ENCODE measurements around the gene MZT2B.
"Not testable (repeated sequence)": the region's sequence is repeated elsewhere in the genome, so short reads cannot be mapped to it uniquely, and the experiment has no call there.

Gene MZT2B

DNA sequence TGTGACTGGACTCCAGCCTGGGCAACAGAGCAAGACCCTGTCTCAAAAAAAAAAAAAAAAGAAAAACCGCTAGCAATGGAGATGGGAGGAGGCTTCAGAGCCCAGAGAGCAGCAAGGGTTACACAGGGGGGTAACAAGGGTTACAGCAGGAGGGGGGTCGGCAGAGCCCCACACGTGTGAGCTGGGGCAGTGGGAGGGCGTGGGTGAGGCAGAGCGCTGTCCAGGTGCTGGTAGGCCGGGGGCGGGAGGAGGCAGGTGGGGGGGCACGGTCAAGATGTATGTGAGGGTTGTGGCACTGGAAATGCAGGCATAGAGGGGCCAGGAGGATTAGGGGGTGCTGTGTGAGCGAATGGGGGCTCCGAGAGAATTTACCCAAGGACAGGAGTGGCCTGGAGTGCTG is 3.4 kb downstream of the MZT2B start:
- no peaks in the 10 kb centered on the region for H3K27me3 ChIP-seq
- H3K9me3 ChIP-seq = no peaks in the 10 kb centered on the region
- peaks cover 0 to 19% (median 11%) of the 10 kb centered on the region in 4 donors for H3K4me1 ChIP-seq
- no peak for DNase-seq
- TF ChIP-seq, protein P1, sequence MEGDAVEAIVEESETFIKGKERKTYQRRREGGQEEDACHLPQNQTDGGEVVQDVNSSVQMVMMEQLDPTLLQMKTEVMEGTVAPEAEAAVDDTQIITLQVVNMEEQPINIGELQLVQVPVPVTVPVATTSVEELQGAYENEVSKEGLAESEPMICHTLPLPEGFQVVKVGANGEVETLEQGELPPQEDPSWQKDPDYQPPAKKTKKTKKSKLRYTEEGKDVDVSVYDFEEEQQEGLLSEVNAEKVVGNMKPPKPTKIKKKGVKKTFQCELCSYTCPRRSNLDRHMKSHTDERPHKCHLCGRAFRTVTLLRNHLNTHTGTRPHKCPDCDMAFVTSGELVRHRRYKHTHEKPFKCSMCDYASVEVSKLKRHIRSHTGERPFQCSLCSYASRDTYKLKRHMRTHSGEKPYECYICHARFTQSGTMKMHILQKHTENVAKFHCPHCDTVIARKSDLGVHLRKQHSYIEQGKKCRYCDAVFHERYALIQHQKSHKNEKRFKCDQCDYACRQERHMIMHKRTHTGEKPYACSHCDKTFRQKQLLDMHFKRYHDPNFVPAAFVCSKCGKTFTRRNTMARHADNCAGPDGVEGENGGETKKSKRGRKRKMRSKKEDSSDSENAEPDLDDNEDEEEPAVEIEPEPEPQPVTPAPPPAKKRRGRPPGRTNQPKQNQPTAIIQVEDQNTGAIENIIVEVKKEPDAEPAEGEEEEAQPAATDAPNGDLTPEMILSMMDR (IDR thresholded peaks at IDR 0.05) = no peak
- no peak overlapping the region for H3K4me3 ChIP-seq
- H3K36me3 ChIP-seq = peaks cover 0 to 17% (median 0%) of the 10 kb centered on the region in 3 donors
- intact Hi-C loops (cut with DNase I; ENCODE audit: low total_unique reads) = loop anchor here (2.0 to 10.0 kb wide), 2 partner anchors 909 to 1303 kb away; partner anchors contain the start of gene FAM168B
- H3K27ac ChIP-seq = no peak overlapping the region

- H3K36me3 ChIP-seq = peaks cover 0 to 21% (median 0%) of the 10 kb centered on the region in 3 donors
- intact Hi-C loops (cut with DNase I; ENCODE audit: low total_unique reads) = loop anchor here (2.0 to 10.0 kb wide), 2 partner anchors 909 to 1303 kb away; partner anchors contain the start of gene FAM168B
- TF ChIP-seq, protein P1 (IDR thresholded peaks at IDR 0.05) = no peak
- H3K27me3 ChIP-seq = no peaks in the 10 kb centered on the region
- no peak overlapping the region for H3K4me3 ChIP-seq
- no peak overlapping the region for H3K27ac ChIP-seq
- no peaks in the 10 kb centered on the region for H3K9me3 ChIP-seq
- H3K4me1 ChIP-seq = peaks cover 0 to 14% (median 7%) of the 10 kb centered on the region in 4 donors
- no peak for DNase-seq
Observed at GRCh38 chr2:130185896-130186295, 3.8 kb downstream of the MZT2B start.

DNA sequence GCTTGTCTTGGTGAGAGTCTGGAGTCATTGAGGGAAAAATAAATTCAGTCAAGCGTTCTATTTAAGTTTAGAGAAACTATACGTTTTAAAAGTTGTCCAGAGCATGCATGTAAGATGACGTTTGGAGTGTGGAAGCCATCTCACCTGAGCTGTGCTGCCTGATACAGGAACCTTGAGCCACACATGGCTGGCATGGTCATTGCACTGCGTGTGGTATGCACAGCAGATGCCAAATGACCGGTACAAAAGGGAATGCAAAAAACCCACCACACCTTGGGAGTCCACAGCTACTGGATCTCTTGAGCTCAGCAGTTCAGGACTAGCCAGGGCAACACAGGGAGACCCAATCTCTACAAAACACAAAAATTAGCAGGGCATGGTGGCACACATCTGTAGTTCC is 4.3 kb downstream of the MZT2B start:
- intact Hi-C loops (cut with DNase I; ENCODE audit: low total_unique reads) = loop anchor here (10.0 kb wide), 1 partner anchor 908 kb away; the partner anchor contains the start of gene FAM168B
- H3K9me3 ChIP-seq = no peaks in the 10 kb centered on the region
- peaks cover 0 to 13% (median 6%) of the 10 kb centered on the region in 4 donors for H3K4me1 ChIP-seq
- no peak for DNase-seq
- H3K36me3 ChIP-seq = peaks cover 0 to 26% (median 5%) of the 10 kb centered on the region in 3 donors
- H3K27me3 ChIP-seq = no peaks in the 10 kb centered on the region
- no peak overlapping the region for H3K27ac ChIP-seq
- TF ChIP-seq, protein P1 (IDR thresholded peaks at IDR 0.05) = no peak
- no peak overlapping the region for H3K4me3 ChIP-seq

DNA sequence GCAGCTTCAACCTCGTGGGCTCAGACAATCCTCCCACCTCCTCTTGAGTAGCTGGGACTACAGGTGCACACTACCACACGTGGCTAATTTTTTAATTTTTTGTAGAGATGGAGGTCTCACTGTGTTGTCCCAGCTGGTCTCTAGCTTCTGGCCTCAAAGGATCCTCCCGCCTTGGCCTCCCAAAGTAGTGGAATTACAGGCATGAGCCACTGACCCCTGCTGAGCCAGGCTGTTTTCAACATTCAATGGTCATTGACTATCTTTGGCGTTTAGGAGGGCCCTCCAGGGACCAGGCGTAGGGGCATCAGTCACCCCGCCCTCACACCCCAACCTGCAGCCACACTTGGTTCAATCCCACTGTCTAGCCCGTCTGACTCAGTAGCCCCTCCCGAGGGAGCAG is 5.2 kb downstream of the MZT2B start:
- no peaks in the 10 kb centered on the region for H3K27me3 ChIP-seq
- TF ChIP-seq, protein P1 (IDR thresholded peaks at IDR 0.05) = no peak
- H3K36me3 ChIP-seq = peaks cover 0 to 29% (median 7%) of the 10 kb centered on the region in 3 donors
- H3K27ac ChIP-seq = no peak overlapping the region
- DNase-seq = no peak
- peaks cover 0 to 13% (median 6%) of the 10 kb centered on the region in 4 donors for H3K4me1 ChIP-seq
- no peak overlapping the region for H3K4me3 ChIP-seq
- intact Hi-C loops (cut with DNase I; ENCODE audit: low total_unique reads) = loop anchor here (10.0 kb wide), 1 partner anchor 908 kb away; the partner anchor contains the start of gene FAM168B
- H3K9me3 ChIP-seq = no peaks in the 10 kb centered on the region

DNA sequence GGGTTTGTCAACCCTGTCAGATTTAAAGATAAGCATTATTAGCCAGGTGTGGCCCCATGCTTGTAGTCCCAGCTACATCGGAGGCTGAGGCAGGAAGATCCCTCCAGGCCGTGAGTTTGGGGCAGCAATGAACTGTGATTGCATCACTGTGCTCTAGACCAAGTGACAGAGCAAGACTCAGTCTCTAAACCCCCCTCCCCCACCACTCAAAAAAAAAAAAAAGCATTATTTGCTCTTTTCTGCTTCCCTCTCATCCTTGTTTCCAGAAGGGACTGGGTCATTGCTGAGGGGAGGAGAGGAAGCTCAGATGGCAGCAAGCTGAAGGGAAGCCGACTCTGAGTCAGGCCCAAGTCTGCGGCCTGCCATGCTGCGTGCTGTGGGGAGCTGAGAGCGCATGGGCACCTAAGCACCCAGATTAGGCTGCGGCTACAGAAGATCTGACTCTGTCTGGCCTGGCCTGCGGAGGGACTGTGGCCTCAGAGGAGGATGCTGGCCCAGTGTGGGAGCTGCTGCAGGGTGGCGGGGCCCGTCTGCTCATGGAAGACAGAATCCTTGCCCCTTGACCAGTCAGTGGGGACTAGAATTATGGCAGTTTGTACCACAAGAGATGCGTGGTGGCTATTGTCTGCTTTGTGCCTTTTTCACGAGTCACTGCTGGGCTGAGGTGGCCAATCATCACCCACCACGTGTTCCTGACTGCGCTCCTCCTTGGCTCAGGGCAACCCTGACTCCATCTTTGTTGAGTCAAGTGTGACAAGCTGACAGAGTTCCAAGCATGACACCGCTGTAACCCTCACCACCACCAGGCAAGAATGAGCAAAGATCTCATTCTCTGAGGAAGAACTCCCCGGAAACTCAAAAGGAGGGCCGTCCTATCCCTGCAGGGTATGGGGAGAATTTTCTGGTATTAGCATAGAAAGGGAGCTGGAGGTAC is 6.1 kb downstream of the MZT2B start:
- peaks cover 0 to 29% (median 7%) of the 10 kb centered on the region in 3 donors for H3K36me3 ChIP-seq

GRCh38 chr2:130188958-130189357 is 6.9 kb downstream of the MZT2B start:
- not testable (repeated sequence) for H3K4me3 ChIP-seq, H3K27me3 ChIP-seq, H3K4me1 ChIP-seq, DNase-seq, H3K27ac ChIP-seq, H3K9me3 ChIP-seq
- peaks cover 0 to 28% (median 7%) of the 10 kb centered on the region in 3 donors for H3K36me3 ChIP-seq
- intact Hi-C loops (cut with DNase I; ENCODE audit: low total_unique reads) = loop anchor here (10.0 kb wide), 1 partner anchor 906 kb away; the partner anchor contains the start of gene FAM168B

More for the DNA sequence above, 6.1 kb downstream of the MZT2B start:
- not testable (repeated sequence) for H3K27ac ChIP-seq, H3K4me1 ChIP-seq, H3K4me3 ChIP-seq, H3K9me3 ChIP-seq, DNase-seq, H3K27me3 ChIP-seq
- intact Hi-C loops (cut with DNase I; ENCODE audit: low total_unique reads) = loop anchor here (10.0 kb wide), 1 partner anchor 907 kb away; the partner anchor contains the start of gene FAM168B
